K562 (cell line): Measurements from ENCODE around the gene MRPS18B. TPM values are rescaled to one million over a fixed set of nuclear protein-coding genes. Genes with fewer than 3 reads are reported as not detected.

Source experiments
- ARID2 ChIP-seq: fragments of 450-650 bp; IDR thresholded peaks from 2 replicates; pipeline ENCODE4 v1.6.1; 2017; ENCODE audit warnings: antibody characterized with exemption, mild to moderate bottlenecking
- CCNT2 ChIP-seq: IDR thresholded peaks from 2 replicates; pipeline ENCODE4 v1.6.1; 2011; ENCODE audit warnings: borderline replicate concordance, low read depth, mild to moderate bottlenecking, moderate library complexity, mixed read lengths, low read length; ENCODE audit not compliant: insufficient read length; ENCODE audit errors: extremely low read depth
- HMG20A ChIP-seq: fragments of 450-650 bp; formaldehyde crosslinking; conservative IDR thresholded peaks from 2 replicates; pipeline ENCODE4 v1.4.0; 2020; ENCODE audit warnings: mild to moderate bottlenecking, mixed read lengths
- MCM5 ChIP-seq: fragments of 450-650 bp; IDR thresholded peaks from 2 replicates; pipeline ENCODE4 v1.6.1; 2016; ENCODE audit warnings: low read depth
- NCOA6 ChIP-seq: fragments of 450-650 bp; IDR thresholded peaks from 2 replicates; pipeline ENCODE4 v1.6.1; 2017; ENCODE audit warnings: mild to moderate bottlenecking
- POLR2AphosphoS2 ChIP-seq: IDR thresholded peaks from 2 replicates; pipeline ENCODE4 v1.6.1; 2012; ENCODE audit warnings: low read length, improper control_type of control experiment
- POLR2G ChIP-seq: fragments of 200-400 bp; formaldehyde crosslinking; IDR thresholded peaks from 2 replicates; pipeline ENCODE4 v1.6.1; 2017; ENCODE audit warnings: low read depth, mild to moderate bottlenecking, antibody characterized with exemption, low read length, moderate library complexity
- SMAD1 ChIP-seq: fragments of 150-350 bp; IDR thresholded peaks from 2 replicates; pipeline ENCODE4 v1.6.1; 2014; ENCODE audit warnings: low read length, low read depth; ENCODE audit not compliant: partially characterized antibody
- TCF7L2 ChIP-seq: fragments of 150-350 bp; IDR thresholded peaks from 2 replicates; pipeline ENCODE4 v1.6.1; 2016; ENCODE audit warnings: low read depth, mild to moderate bottlenecking, low read length, moderate library complexity
- TEAD4 ChIP-seq, 2 experiments: sonication (generic) in 1 of 2; formaldehyde crosslinking in 1 of 2; IDR thresholded peaks; 2 replicates each; pipeline versions ENCODE4 v1.6.1 to v1.8.0; 2012 to 2022; ENCODE audit warnings: borderline replicate concordance in 1 of 2, inconsistent platforms in 1 of 2, low read length in 1 of 2, mild to moderate bottlenecking in 1 of 2, missing genetic modification reagents in 1 of 2
- ZNF184 ChIP-seq: sonication (generic); formaldehyde crosslinking; IDR thresholded peaks from 2 replicates; pipeline ENCODE4 v1.5.0; 2020; ENCODE audit warnings: missing genetic modification reagents
- ZNF282 ChIP-seq: sonication (generic); formaldehyde crosslinking; IDR thresholded peaks from 2 replicates; pipeline ENCODE4 v1.8.1; 2023; ENCODE audit warnings: missing genetic modification reagents
- ZZZ3 ChIP-seq: fragments of 450-650 bp; IDR thresholded peaks from 2 replicates; pipeline ENCODE4 v1.6.1; 2016; ENCODE audit warnings: antibody characterized with exemption, mild to moderate bottlenecking, moderate library complexity
- polyA plus RNA-seq, 8 experiments: library from polyadenylated mRNA; depleted of rRNA in 4 of 8; stranded (reverse) in 5 of 8; unstranded in 3 of 8; fragments of >200 nt; fragmentation: Nextera tagmentation in 2 of 8; fragmentation: Illumina TruSeq in 1 of 8; extraction: Ambion mirVana in 2 of 8; extraction: Trizol in 1 of 8; gene quantifications; 2 replicates each; pipeline versions ENCODE4 v1.2.1 to v1.2.3, GENCODE V29; 2011 to 2014; ENCODE audit warnings: inconsistent platforms in 1 of 8, missing spikeins in 1 of 8
- total RNA-seq, 7 experiments: library from RNA; depleted of rRNA in 6 of 7; stranded (reverse); fragments of >200 nt in 6 of 7; fragmentation: Illumina TruSeq in 2 of 7; extraction: Trizol in 2 of 7; gene quantifications; 2 replicates each; pipeline versions ENCODE4 v1.2.1 to v1.2.3, GENCODE V29; 2011 to 2021; ENCODE audit warnings: low replicate concordance in 1 of 7
- TF ChIP-seq, protein P1 (sequence below): fragments of 450-650 bp; IDR thresholded peaks from 2 replicates; pipeline ENCODE4 v1.6.1; 2017; ENCODE audit warnings: antibody characterized with exemption, mild to moderate bottlenecking
- TF ChIP-seq, protein P2 (sequence below), 2 experiments: fragments of 450-650 bp; IDR thresholded peaks; 2 replicates each; pipeline ENCODE4 v1.6.1; 2016
- TF ChIP-seq, protein P3 (sequence below): sonication (generic); formaldehyde crosslinking; IDR thresholded peaks from 2 replicates; pipeline ENCODE4 v1.8.0; 2022; ENCODE audit warnings: mild to moderate bottlenecking, missing genetic modification reagents, borderline replicate concordance
- TF ChIP-seq, protein P4 (sequence below): sonication (generic); formaldehyde crosslinking; IDR thresholded peaks from 2 replicates; pipeline ENCODE4 v1.8.1; 2023; ENCODE audit warnings: mild to moderate bottlenecking, missing genetic modification reagents

Gene MRPS18B
- total and polyA plus RNA-seq, 9 of the 15 experiments (the other 6 are each of a cell fraction or from before 2014, with no cell fraction given) = 132 to 383 (median 178) TPM

DNA sequence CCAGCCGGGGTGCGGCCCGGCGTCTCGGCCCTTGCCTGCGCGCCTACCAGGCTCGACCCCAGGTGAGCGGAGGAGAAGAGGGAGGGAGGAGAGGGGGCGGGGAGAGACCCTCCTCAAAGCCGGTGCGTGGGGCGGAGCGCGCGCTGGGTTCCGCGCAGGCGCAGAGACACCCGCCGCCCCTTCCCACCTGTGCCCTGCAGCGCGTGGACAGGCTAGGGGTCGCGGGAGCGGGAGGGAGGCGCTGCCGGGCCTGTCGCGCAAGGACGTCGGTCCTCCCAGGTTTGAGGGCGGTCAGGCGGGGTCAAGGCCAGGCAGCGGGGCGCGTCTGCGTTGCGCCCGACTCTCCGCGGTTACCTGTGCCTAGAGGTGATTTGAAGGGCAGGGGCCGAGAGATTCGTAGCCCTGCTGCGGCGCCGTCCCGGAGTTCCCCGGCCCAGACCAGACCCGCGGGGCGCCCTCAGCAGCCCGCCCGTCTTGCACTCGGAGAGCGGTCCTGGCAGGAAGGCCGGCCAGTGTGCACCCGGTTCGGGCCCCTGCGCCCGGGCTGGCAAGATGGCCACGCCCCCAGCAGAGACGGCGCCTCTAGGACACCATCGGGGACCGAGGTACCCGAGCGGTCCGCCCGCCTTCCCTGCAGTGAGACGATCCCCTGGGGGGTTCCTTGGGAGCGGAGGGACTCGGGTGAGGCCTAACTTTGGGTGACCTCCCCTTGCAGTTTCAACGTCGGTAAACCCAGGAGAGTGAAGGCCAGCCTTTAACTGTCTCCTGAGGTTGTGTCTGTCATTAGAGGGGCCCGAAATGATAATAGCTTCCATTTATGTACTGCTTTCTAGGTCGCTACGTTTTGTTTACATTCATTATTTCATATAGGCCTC is 29.8 kb downstream of the MRPS18B start (continued):
- TF ChIP-seq, protein P1, sequence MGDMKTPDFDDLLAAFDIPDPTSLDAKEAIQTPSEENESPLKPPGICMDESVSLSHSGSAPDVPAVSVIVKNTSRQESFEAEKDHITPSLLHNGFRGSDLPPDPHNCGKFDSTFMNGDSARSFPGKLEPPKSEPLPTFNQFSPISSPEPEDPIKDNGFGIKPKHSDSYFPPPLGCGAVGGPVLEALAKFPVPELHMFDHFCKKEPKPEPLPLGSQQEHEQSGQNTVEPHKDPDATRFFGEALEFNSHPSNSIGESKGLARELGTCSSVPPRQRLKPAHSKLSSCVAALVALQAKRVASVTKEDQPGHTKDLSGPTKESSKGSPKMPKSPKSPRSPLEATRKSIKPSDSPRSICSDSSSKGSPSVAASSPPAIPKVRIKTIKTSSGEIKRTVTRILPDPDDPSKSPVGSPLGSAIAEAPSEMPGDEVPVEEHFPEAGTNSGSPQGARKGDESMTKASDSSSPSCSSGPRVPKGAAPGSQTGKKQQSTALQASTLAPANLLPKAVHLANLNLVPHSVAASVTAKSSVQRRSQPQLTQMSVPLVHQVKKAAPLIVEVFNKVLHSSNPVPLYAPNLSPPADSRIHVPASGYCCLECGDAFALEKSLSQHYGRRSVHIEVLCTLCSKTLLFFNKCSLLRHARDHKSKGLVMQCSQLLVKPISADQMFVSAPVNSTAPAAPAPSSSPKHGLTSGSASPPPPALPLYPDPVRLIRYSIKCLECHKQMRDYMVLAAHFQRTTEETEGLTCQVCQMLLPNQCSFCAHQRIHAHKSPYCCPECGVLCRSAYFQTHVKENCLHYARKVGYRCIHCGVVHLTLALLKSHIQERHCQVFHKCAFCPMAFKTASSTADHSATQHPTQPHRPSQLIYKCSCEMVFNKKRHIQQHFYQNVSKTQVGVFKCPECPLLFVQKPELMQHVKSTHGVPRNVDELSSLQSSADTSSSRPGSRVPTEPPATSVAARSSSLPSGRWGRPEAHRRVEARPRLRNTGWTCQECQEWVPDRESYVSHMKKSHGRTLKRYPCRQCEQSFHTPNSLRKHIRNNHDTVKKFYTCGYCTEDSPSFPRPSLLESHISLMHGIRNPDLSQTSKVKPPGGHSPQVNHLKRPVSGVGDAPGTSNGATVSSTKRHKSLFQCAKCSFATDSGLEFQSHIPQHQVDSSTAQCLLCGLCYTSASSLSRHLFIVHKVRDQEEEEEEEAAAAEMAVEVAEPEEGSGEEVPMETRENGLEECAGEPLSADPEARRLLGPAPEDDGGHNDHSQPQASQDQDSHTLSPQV = no peak
- TF ChIP-seq SMAD1 (peak; percentile 6), TCF7L2 (no peak), ZNF282 (CRISPR knock-in tag) (no peak), CCNT2 (peak; percentile 69), ZZZ3 (no peak), TEAD4 (IDR thresholded peaks at IDR 0.05; ENCODE audit: low read length) (no peak; the same call in 1 of the 2 replicates), TEAD4 (CRISPR knock-in tag; IDR thresholded peaks at IDR 0.05; ENCODE audit: borderline replicate concordance) (no peak; the same call in 1 of the 2 replicates), ARID2 (no peak), MCM5 (no peak), POLR2G (peak; percentile 90), NCOA6 (no peak), POLR2AphosphoS2 (no peak), ZNF184 (CRISPR knock-in tag) (no peak), HMG20A (CRISPR knock-in tag) (no peak)
- TF ChIP-seq, protein P2, sequence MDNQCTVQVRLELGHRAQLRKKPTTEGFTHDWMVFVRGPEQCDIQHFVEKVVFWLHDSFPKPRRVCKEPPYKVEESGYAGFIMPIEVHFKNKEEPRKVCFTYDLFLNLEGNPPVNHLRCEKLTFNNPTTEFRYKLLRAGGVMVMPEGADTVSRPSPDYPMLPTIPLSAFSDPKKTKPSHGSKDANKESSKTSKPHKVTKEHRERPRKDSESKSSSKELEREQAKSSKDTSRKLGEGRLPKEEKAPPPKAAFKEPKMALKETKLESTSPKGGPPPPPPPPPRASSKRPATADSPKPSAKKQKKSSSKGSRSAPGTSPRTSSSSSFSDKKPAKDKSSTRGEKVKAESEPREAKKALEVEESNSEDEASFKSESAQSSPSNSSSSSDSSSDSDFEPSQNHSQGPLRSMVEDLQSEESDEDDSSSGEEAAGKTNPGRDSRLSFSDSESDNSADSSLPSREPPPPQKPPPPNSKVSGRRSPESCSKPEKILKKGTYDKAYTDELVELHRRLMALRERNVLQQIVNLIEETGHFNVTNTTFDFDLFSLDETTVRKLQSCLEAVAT (IDR thresholded peaks at IDR 0.05) = peak in 1 of 2 experiments; percentile 19; a peak in 1 of 4 replicates
- TF ChIP-seq, protein P3, sequence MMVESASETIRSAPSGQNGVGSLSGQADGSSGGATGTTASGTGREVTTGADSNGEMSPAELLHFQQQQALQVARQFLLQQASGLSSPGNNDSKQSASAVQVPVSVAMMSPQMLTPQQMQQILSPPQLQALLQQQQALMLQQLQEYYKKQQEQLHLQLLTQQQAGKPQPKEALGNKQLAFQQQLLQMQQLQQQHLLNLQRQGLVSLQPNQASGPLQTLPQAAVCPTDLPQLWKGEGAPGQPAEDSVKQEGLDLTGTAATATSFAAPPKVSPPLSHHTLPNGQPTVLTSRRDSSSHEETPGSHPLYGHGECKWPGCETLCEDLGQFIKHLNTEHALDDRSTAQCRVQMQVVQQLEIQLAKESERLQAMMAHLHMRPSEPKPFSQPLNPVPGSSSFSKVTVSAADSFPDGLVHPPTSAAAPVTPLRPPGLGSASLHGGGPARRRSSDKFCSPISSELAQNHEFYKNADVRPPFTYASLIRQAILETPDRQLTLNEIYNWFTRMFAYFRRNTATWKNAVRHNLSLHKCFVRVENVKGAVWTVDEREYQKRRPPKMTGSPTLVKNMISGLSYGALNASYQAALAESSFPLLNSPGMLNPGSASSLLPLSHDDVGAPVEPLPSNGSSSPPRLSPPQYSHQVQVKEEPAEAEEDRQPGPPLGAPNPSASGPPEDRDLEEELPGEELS (CRISPR knock-in tag) = no peak; the same call in 1 of the 2 replicates
- TF ChIP-seq, protein P4, sequence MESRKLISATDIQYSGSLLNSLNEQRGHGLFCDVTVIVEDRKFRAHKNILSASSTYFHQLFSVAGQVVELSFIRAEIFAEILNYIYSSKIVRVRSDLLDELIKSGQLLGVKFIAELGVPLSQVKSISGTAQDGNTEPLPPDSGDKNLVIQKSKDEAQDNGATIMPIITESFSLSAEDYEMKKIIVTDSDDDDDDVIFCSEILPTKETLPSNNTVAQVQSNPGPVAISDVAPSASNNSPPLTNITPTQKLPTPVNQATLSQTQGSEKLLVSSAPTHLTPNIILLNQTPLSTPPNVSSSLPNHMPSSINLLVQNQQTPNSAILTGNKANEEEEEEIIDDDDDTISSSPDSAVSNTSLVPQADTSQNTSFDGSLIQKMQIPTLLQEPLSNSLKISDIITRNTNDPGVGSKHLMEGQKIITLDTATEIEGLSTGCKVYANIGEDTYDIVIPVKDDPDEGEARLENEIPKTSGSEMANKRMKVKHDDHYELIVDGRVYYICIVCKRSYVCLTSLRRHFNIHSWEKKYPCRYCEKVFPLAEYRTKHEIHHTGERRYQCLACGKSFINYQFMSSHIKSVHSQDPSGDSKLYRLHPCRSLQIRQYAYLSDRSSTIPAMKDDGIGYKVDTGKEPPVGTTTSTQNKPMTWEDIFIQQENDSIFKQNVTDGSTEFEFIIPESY (CRISPR knock-in tag) = no peak
